T-helper 1 cell treated with Interleukin-12 subunit alpha and Interleukin-12 subunit beta and Interleukin-4 antibody, amounts not matched to agents 30 μg/mL and 1 μg/mL, for 36 hours (primary cell): ENCODE results near the gene OLA1.

Source experiments
- H3K27ac Mint-ChIP-seq: one replicate; pipeline ENCODE4 v1.8.0; 2021; ENCODE audit warnings: mild to moderate bottlenecking, mixed read lengths
- H3K27me3 Mint-ChIP-seq: one replicate; pipeline ENCODE4 v1.8.0; 2021; ENCODE audit warnings: low read depth, mixed read lengths
- H3K36me3 Mint-ChIP-seq: one replicate; pipeline ENCODE4 v1.8.0; 2021; ENCODE audit warnings: low read depth, mixed read lengths
- H3K4me1 Mint-ChIP-seq: one replicate; pipeline ENCODE4 v1.8.0; 2021; ENCODE audit warnings: low read depth, mixed read lengths
- H3K4me3 Mint-ChIP-seq: one replicate; pipeline ENCODE4 v1.8.0; 2021; ENCODE audit warnings: mild to moderate bottlenecking, moderate library complexity, mixed read lengths
- H3K9me3 Mint-ChIP-seq: one replicate; pipeline ENCODE4 v1.8.0; 2021; ENCODE audit warnings: mixed read lengths

Gene OLA1

DNA sequence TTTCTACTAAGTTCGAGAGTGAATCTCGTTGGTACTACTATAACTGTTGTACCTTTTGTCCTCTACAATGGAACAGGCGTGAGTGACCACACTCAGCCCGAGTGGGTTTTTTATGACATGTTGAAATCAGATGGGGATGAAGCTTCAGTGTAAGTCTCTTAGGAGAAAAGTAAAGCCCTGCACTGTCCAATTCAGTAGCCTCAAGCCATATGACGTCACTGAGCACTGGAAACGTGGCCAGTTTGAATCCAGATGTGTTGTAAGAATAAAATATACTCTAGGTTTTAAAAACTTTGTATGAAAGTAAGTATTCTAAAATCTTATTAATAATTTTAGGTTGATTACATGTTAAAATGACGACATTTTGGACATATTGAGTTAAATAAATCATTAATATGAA lies 181.5 kb downstream of the OLA1 start:
- no peak overlapping the region for H3K27ac Mint-ChIP-seq

DNA sequence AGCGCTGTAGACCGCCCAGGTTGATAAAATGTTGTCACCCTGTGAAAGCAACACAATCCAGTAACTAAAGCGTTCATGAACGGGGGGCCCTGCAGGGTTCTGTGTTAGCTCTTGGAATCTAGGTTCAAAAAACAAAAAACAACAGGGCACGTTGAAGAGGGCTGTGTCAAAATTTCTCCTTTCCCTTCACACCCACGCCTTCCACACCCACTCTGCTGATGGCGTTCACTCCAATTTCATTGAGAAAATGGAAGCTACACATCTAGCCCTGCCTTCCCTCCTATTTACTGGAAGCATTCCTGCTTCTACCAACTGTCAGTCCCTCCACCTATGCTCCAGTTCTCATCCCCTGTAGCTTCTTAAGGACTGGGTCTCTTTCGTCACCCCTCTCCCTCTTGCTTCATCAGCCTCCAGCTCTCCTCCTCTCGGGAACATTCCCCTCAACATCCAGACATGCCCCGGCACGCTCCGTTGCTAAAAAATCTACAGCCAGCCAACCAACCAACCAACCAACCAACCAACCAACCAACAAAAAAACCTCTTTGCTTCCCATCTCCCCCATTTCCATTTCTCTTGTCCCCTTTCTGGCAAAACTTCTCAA lies 184.7 kb downstream of the OLA1 start:
- Mint-ChIP-seq H3K36me3 (no peaks in the 10 kb centered on the region), H3K4me3 (no peak overlapping the region), H3K27ac (no peak overlapping the region), H3K4me1 (peaks cover 2% of the 10 kb centered on the region), H3K27me3 (peaks cover 12% of the 10 kb centered on the region), H3K9me3 (peaks cover 8% of the 10 kb centered on the region)

More for the DNA sequence above, 181.5 kb downstream of the OLA1 start:
- Mint-ChIP-seq H3K4me1 (no peaks in the 10 kb centered on the region), H3K27me3 (peaks cover 9% of the 10 kb centered on the region), H3K36me3 (no peaks in the 10 kb centered on the region), H3K4me3 (no peak overlapping the region), H3K9me3 (no peaks in the 10 kb centered on the region)

DNA sequence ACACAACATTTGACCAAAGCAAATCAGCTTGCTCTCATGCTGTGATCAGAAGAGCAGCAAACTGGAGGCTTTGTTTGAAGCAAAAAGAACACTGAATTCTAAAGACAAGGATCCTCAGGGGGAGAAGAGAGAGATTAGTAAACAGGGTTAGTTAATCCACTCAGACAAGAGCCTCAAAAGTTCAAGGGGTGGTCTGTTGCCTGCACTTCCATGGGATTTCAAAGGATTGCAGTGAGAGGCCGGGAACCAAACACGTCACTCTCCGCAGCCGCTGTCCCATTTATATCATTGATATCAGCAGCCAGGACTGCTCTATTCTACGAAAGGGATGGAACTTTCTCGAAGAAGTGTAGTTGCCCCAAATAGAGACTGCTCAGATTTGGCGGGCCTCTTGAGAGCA lies 185.4 kb downstream of the OLA1 start:
- Mint-ChIP-seq H3K4me3 (no peak overlapping the region), H3K9me3 (peaks cover 12% of the 10 kb centered on the region), H3K27me3 (peaks cover 12% of the 10 kb centered on the region), H3K27ac (no peak overlapping the region), H3K4me1 (peaks cover 2% of the 10 kb centered on the region), H3K36me3 (no peaks in the 10 kb centered on the region)

DNA sequence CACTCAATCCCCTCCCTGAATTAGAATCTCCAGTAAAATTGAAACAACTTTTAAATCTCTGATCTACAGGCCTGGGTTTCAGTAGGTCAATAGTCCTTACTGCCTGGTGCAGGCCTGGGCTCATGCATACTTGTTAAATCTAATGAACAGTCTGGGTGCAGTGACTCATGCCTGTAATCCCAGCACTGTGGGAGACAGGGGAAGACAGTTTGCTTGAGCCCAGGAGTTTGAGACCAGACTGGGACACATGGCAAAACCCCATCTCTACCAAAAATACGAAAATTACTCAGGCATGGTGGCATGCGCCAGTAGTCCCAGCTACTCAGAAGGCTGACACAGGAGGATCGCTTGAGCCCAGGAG lies 188.5 kb downstream of the OLA1 start:
- H3K27me3 Mint-ChIP-seq, result peaks cover 8% of the 10 kb centered on the region
- H3K4me1 Mint-ChIP-seq, result peaks cover 2% of the 10 kb centered on the region
- H3K27ac Mint-ChIP-seq, result no peak overlapping the region
- no peak overlapping the region for H3K4me3 Mint-ChIP-seq
- H3K9me3 Mint-ChIP-seq, result peaks cover 12% of the 10 kb centered on the region
- no peaks in the 10 kb centered on the region for H3K36me3 Mint-ChIP-seq

DNA sequence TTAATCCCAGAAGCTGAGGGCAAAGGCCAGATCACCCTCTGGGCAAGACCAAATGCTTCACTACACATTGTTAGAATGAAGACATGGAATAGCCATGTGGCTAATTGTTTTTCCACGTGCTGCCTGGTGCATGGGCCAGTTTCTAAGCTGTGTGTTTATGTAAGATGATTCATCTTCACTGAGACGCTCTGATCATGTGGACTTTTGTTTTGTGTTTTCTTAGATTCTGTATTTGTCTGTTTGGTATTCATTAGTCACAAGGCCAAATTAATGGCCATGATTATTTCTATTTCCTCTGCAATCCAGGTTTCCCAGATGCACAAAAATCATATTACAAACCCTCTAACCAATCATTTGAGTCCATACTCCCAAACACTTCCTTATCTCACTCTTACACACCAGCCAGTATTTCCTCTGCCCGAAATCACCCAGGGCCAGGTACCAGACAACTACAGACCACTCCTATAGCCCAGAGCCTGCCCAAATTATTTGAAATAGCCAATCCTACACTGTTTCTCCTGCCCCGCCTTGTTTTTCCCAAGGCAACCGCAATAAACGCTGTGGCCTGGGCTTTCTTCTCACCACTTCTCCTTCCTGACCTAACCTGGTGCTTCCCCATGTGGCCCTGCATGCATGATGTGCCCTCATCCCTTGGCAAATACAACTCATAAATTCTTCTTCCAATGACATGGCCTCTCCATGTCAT lies 189.0 kb downstream of the OLA1 start:
- no peak overlapping the region for H3K4me3 Mint-ChIP-seq
- no peak overlapping the region for H3K27ac Mint-ChIP-seq
- H3K36me3 Mint-ChIP-seq, result no peaks in the 10 kb centered on the region
- peaks cover 8% of the 10 kb centered on the region for H3K27me3 Mint-ChIP-seq
- H3K4me1 Mint-ChIP-seq, result peaks cover 2% of the 10 kb centered on the region
- peaks cover 12% of the 10 kb centered on the region for H3K9me3 Mint-ChIP-seq

DNA sequence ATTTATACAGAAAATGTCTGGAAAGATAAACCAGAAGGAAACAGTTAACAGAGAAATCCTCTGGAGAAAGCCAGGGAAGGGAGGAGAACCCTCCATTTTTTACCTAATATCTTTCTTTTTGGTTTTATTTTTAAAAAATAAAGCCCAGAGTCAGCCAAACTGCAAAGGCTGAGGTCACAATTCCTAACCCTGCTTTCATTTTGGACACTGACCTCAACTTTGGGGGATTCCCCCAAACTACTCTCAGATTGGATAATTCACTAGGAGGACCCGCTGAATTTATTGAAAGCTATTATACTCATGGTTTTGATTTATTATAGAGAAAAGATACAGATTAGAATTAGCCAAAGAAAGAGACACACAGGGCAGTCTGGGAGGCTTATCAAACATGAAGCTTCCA lies 189.9 kb downstream of the OLA1 start:
- no peak overlapping the region for H3K27ac Mint-ChIP-seq
- peaks cover 8% of the 10 kb centered on the region for H3K27me3 Mint-ChIP-seq
- no peaks in the 10 kb centered on the region for H3K36me3 Mint-ChIP-seq
- peaks cover 2% of the 10 kb centered on the region for H3K4me1 Mint-ChIP-seq
- H3K9me3 Mint-ChIP-seq, result peaks cover 12% of the 10 kb centered on the region
- no peak overlapping the region for H3K4me3 Mint-ChIP-seq

DNA sequence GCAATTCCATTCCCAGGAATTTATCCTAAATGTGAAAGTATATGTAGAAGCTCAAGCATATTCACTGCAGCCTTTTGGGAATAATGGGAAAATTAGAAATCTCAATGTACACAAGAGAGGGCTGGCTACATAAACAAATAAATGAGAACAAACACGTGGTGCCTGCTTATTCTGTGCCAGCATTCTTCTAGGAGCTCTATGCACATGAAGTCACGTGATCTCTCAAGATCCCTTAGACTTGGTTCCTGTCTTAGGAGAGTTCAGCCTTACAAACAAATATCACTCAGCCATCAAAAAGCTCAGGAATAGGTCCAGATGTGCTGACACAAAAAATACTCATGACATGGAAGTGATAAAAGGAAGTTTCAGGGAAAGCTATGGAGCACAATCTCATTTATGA lies 190.3 kb downstream of the OLA1 start:
- Mint-ChIP-seq H3K4me3 (no peak overlapping the region), H3K9me3 (peaks cover 12% of the 10 kb centered on the region), H3K36me3 (no peaks in the 10 kb centered on the region), H3K4me1 (peaks cover 2% of the 10 kb centered on the region), H3K27ac (no peak overlapping the region), H3K27me3 (peaks cover 7% of the 10 kb centered on the region)

DNA sequence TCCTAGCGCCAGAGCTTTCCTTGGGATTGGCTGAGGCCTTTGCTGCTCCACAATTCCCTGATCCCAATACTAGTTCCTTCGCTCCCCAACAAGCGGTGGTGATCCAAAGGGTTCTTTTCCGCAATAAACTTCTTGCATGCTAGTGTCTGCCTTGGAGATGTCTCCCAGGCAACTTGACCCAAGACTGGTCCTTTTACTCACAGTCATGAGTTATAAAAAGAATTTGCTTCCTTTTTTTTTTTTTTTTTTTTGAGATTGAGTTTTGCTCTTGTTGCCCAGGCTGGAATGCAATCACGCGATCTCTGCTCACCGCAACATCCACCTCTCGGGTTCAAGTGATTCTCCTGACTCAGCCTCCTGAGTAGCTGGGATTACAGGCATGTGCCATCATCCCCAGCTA lies 193.4 kb downstream of the OLA1 start:
- H3K27me3 Mint-ChIP-seq, result peaks cover 10% of the 10 kb centered on the region
- H3K4me1 Mint-ChIP-seq, result peaks cover 2% of the 10 kb centered on the region
- H3K36me3 Mint-ChIP-seq, result no peaks in the 10 kb centered on the region
- peaks cover 12% of the 10 kb centered on the region for H3K9me3 Mint-ChIP-seq
- no peak overlapping the region for H3K4me3 Mint-ChIP-seq
- H3K27ac Mint-ChIP-seq, result no peak overlapping the region

DNA sequence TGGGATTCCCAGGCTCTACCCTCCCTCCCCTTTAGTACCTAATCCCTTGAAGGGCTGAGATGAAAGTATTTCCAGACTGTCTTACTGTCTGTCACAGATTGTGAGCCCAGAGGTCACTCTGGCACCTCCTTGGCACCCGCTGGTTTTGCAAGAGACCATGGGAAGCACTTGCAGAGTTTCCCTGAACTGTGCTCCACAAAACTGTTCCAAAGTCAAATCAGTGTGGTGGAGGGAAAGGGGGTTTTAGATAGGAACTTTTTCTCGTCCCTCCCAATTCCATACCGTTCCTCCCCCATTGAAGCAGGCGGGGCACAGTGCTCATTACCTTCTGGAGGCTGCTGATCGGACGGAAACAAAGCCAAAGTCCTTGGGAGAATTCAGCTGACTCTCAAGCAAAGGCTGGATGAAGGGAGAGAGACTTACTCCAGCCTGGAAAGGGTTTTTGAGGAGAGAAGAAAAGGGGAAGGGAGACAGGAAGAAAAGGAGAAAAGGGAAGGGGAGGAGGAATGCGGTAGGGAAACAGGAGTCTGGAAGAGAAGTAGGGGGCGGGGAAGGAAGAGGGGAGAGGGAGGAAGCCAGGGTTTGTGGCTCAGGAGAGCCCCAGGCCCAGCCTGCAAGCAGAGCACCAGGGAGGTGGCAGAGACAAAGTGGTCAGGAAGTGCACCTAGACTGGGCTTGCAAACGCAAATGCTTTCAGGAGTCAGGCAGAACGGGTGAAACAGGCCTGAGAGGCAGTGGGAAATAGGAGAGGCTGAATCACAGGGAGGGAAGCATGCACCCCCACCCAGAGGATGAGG lies 194.8 kb downstream of the OLA1 start:
- Mint-ChIP-seq H3K27me3 (peaks cover 13% of the 10 kb centered on the region), H3K27ac (no peak overlapping the region), H3K9me3 (peaks cover 4% of the 10 kb centered on the region), H3K4me3 (no peak overlapping the region), H3K4me1 (no peaks in the 10 kb centered on the region), H3K36me3 (no peaks in the 10 kb centered on the region)

DNA sequence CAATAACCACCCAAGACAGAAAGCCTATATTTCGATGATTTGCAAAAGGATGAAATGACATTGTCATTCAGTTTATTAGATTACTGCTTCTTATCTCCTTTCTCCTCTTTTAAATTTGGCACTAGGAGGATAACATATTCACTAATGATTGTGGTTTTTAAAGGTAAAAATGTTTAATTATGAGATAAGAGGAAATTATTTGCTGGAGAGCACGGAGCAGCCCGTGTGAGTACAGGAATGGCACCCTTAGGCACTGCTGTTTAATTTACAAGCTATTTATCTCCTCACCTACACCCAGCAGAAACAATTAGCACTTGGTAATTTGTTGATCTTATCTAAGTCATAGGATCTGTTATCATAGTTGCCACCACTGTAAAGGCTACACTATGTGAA lies 195.8 kb downstream of the OLA1 start:
- Mint-ChIP-seq H3K27me3 (peaks cover 13% of the 10 kb centered on the region), H3K9me3 (no peaks in the 10 kb centered on the region), H3K36me3 (no peaks in the 10 kb centered on the region), H3K4me1 (no peaks in the 10 kb centered on the region), H3K4me3 (no peak overlapping the region), H3K27ac (no peak overlapping the region)

DNA sequence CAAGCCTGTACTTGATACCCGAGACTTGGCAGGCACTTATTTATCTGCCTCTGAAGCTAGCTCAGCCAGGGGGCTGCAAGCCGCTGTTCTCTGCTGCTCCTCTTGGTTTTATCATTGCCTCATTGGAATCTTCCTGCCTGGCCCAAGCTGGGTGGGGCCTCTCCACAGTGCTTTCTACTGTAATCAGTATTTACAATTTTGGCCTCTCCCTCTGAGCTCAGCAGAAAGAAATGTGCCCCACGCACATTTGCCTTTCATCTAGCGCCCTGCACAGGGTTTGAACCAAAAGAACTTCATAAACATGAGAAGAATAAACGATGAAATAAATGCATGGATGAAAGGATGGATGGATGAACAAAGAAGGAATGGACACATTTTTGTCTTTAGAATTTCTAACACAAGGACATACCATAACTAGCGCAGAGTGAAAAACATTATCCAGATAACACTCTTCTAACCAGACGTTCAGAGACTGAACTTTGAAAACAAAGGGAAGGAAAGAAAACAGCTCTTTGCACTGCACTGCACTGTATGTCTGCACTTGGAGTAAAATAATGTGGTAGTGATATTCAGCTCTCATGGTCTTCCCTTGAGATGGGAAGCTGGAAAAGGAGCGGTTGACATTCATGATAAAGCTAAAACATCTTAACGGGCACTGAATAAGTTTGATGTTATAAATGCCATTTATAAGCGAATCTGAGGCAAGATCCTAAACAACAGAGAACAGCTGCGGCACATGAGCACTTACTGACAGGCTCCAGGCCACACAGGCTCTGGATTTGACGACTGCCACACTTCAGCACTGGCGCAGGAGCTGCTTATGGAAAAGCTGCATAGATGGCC lies 196.4 kb downstream of the OLA1 start:
- no peaks in the 10 kb centered on the region for H3K9me3 Mint-ChIP-seq
- no peak overlapping the region for H3K4me3 Mint-ChIP-seq
- no peak overlapping the region for H3K27ac Mint-ChIP-seq
- no peaks in the 10 kb centered on the region for H3K4me1 Mint-ChIP-seq
- no peaks in the 10 kb centered on the region for H3K36me3 Mint-ChIP-seq
- peaks cover 13% of the 10 kb centered on the region for H3K27me3 Mint-ChIP-seq

DNA sequence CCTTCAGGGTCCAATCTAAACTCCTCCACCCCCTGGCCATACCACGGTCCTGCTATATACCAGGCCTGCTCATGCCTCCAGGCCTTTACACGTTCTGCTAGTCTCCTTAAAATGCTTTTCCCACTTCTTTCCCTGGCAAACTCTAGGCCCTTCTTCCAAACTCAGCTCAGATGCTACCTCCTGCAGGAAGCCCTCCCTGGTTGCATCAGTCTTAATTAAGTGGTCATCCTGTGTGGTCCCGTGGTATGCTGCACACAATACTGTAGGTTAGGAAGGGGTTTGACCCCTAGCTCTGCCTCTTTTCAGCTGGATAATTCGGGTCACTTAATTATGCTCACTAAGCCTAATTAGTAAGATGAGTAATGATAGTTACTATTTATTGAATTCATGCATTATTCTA lies 197.3 kb downstream of the OLA1 start:
- no peaks in the 10 kb centered on the region for H3K9me3 Mint-ChIP-seq
- H3K4me3 Mint-ChIP-seq, result no peak overlapping the region
- no peaks in the 10 kb centered on the region for H3K36me3 Mint-ChIP-seq
- peaks cover 13% of the 10 kb centered on the region for H3K27me3 Mint-ChIP-seq
- H3K27ac Mint-ChIP-seq, result no peak overlapping the region
- no peaks in the 10 kb centered on the region for H3K4me1 Mint-ChIP-seq

DNA sequence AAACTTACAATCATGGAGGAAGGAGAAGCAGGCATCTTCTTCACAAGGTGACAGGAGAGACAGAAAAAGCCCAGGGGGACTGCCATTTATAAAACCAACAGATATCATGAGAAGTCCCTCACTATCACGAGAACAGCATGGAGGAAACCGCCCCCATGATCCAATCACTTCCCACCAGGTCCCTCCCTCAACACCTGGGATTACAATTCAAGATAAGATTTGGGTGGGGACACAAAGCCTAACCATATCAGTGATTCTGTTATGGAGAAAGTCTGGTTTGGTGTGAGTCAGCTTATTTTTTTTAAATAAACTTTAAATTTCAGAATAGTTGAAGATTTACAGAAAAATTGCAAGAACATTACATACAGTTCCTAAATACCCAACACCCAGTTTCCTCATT lies 198.4 kb downstream of the OLA1 start:
- peaks cover 1% of the 10 kb centered on the region for H3K4me1 Mint-ChIP-seq
- H3K27ac Mint-ChIP-seq, result no peak overlapping the region
- H3K27me3 Mint-ChIP-seq, result peaks cover 13% of the 10 kb centered on the region
- H3K4me3 Mint-ChIP-seq, result no peak overlapping the region
- no peaks in the 10 kb centered on the region for H3K36me3 Mint-ChIP-seq
- no peaks in the 10 kb centered on the region for H3K9me3 Mint-ChIP-seq

DNA sequence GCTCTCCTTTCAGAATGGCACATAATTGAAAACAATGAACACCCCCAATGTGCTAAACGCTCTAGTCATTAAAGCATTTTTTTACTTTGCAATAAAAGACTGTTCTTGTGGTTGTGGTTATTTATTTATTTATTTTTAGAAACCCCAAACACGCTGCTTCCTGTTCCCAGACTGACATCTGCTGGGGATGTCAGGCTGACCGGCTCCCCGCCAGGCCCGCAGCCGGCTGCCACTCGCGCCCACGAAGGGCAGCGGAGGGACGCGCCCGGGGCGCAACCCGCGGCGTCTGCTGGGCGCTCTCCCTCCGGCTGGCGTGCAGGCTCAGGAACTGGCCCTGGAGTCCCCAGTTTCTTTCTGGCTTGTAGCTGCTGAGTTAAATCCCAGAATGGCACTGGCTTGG lies 200.1 kb downstream of the OLA1 start:
- H3K4me3 Mint-ChIP-seq, result no peak overlapping the region
- no peaks in the 10 kb centered on the region for H3K36me3 Mint-ChIP-seq
- peaks cover 3% of the 10 kb centered on the region for H3K4me1 Mint-ChIP-seq
- no peaks in the 10 kb centered on the region for H3K9me3 Mint-ChIP-seq
- no peak overlapping the region for H3K27ac Mint-ChIP-seq
- peaks cover 13% of the 10 kb centered on the region for H3K27me3 Mint-ChIP-seq
